HepG2 (cell line): ENCODE data around the gene RPRD1A. TPM values are rescaled to one million over a fixed set of nuclear protein-coding genes. Genes with fewer than 3 reads are reported as not detected.

Experiments used
- MED1 ChIP-seq: sonication (generic); formaldehyde crosslinking; IDR thresholded peaks from 2 replicates; pipeline ENCODE4 v1.4.0; 2020; ENCODE audit warnings: missing genetic modification reagents
- NFYB ChIP-seq: sonication (generic); formaldehyde crosslinking; IDR thresholded peaks from 2 replicates; pipeline ENCODE4 v1.4.0; 2020; ENCODE audit warnings: missing genetic modification reagents
- RFXAP ChIP-seq: sonication (generic); formaldehyde crosslinking; IDR thresholded peaks from 2 replicates; pipeline ENCODE4 v1.4.0; 2020; ENCODE audit warnings: missing genetic modification reagents, borderline replicate concordance
- SALL2 ChIP-seq: sonication (generic); formaldehyde crosslinking; IDR thresholded peaks from 2 replicates; pipeline ENCODE4 v1.8.1; 2023; ENCODE audit warnings: mild to moderate bottlenecking, missing genetic modification reagents, inconsistent platforms
- TBX3 ChIP-seq: fragments of 450-650 bp; IDR thresholded peaks from 2 replicates; pipeline ENCODE4 v1.6.1; 2017; ENCODE audit warnings: antibody characterized with exemption, mild to moderate bottlenecking, inconsistent platforms, borderline replicate concordance
- XBP1 ChIP-seq: sonication (generic); formaldehyde crosslinking; IDR thresholded peaks from 2 replicates; pipeline ENCODE4 v1.5.0; 2020; ENCODE audit warnings: missing genetic modification reagents
- XRCC5 ChIP-seq: fragments of 200-400 bp; formaldehyde crosslinking; optimal IDR thresholded peaks from 2 replicates; pipeline ENCODE3; 2017; ENCODE audit warnings: mild to moderate bottlenecking, low read length
- ZBTB34 ChIP-seq: sonication (generic); formaldehyde crosslinking; IDR thresholded peaks from 2 replicates; pipeline ENCODE4 v1.8.0; 2022; ENCODE audit warnings: mild to moderate bottlenecking, missing genetic modification reagents
- ZFP90 ChIP-seq: sonication (generic); formaldehyde crosslinking; IDR thresholded peaks from 2 replicates; pipeline ENCODE4 v1.8.0; 2022; ENCODE audit warnings: missing genetic modification reagents, mild to moderate bottlenecking, inconsistent platforms, borderline replicate concordance
- ZNF121 ChIP-seq: sonication (generic); formaldehyde crosslinking; IDR thresholded peaks from 2 replicates; pipeline ENCODE4 v1.5.0; 2020; ENCODE audit warnings: mild to moderate bottlenecking, missing genetic modification reagents
- ZNF143 ChIP-seq: sonication (generic); formaldehyde crosslinking; IDR thresholded peaks from 2 replicates; pipeline ENCODE4 v1.4.0; 2020; ENCODE audit warnings: missing genetic modification reagents
- ZNF292 ChIP-seq: sonication (generic); formaldehyde crosslinking; IDR thresholded peaks from 2 replicates; pipeline ENCODE4 v1.8.1; 2022; ENCODE audit warnings: mild to moderate bottlenecking, low read depth, missing genetic modification reagents, borderline replicate concordance
- ZNF572 ChIP-seq: sonication (generic); formaldehyde crosslinking; IDR thresholded peaks from 2 replicates; pipeline ENCODE4 v1.5.1; 2020; ENCODE audit warnings: mild to moderate bottlenecking, missing genetic modification reagents
- ZNF790 ChIP-seq: sonication (generic); formaldehyde crosslinking; IDR thresholded peaks from 2 replicates; pipeline ENCODE4 v1.8.0; 2022; ENCODE audit warnings: missing genetic modification reagents, mild to moderate bottlenecking, borderline replicate concordance
- polyA plus RNA-seq, 8 experiments: library from polyadenylated mRNA; depleted of rRNA in 3 of 8; stranded (reverse) in 7 of 8; unstranded in 1 of 8; fragments of >200 nt; fragmentation: Illumina TruSeq in 4 of 8; extraction: Trizol in 4 of 8; gene quantifications; 2 replicates each; pipeline versions ENCODE4 v1.2.1 to v1.2.3, GENCODE V29; 2011 to 2016; ENCODE audit warnings: low read depth in 4 of 8, missing spikeins in 1 of 8, mixed read lengths in 1 of 8; ENCODE audit not compliant: insufficient read depth in 1 of 8
- total RNA-seq, 5 experiments: library from RNA; depleted of rRNA; stranded (reverse); fragments of >200 nt; fragmentation: Illumina TruSeq; extraction: Trizol; gene quantifications; 2 replicates each; pipeline ENCODE4 v1.2.3, GENCODE V29; 2016; ENCODE audit warnings: low read depth in 1 of 5
- TF ChIP-seq, protein P1 (sequence below): IDR thresholded peaks from 2 replicates; pipeline ENCODE4 v1.6.1; 2012; ENCODE audit warnings: inconsistent platforms
- TF ChIP-seq, protein P2 (sequence below): sonication (generic); formaldehyde crosslinking; IDR thresholded peaks from 2 replicates; pipeline ENCODE4 v1.4.0; 2020; ENCODE audit warnings: missing genetic modification reagents
- TF ChIP-seq, protein P3 (sequence below): IDR thresholded peaks from 2 replicates; pipeline ENCODE4 v1.6.1; 2016
- TF ChIP-seq, protein P4 (sequence below): sonication (generic); formaldehyde crosslinking; IDR thresholded peaks from 2 replicates; pipeline ENCODE4 v1.4.0; 2020; ENCODE audit warnings: missing genetic modification reagents, borderline replicate concordance

Gene RPRD1A
- total and polyA plus RNA-seq, 2 of the 13 experiments (the other 11 are each of a cell fraction or from before 2014, with no cell fraction given) = 42.5 to 78.2 TPM

- TF ChIP-seq, protein P1, sequence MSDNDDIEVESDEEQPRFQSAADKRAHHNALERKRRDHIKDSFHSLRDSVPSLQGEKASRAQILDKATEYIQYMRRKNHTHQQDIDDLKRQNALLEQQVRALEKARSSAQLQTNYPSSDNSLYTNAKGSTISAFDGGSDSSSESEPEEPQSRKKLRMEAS = peak; percentile 65
- TF ChIP-seq ZNF143 (CRISPR knock-in tag) = peak; percentile 72
- peak; percentile 80 for TF ChIP-seq SALL2 (CRISPR knock-in tag)
- TF ChIP-seq ZBTB34 (CRISPR knock-in tag) = no peak
- no peak for TF ChIP-seq ZNF121 (CRISPR knock-in tag)
- TF ChIP-seq, protein P2, sequence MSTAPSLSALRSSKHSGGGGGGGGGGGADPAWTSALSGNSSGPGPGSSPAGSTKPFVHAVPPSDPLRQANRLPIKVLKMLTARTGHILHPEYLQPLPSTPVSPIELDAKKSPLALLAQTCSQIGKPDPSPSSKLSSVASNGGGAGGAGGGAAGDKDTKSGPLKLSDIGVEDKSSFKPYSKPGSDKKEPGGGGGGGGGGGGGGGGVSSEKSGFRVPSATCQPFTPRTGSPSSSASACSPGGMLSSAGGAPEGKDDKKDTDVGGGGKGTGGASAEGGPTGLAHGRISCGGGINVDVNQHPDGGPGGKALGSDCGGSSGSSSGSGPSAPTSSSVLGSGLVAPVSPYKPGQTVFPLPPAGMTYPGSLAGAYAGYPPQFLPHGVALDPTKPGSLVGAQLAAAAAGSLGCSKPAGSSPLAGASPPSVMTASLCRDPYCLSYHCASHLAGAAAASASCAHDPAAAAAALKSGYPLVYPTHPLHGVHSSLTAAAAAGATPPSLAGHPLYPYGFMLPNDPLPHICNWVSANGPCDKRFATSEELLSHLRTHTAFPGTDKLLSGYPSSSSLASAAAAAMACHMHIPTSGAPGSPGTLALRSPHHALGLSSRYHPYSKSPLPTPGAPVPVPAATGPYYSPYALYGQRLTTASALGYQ (CRISPR knock-in tag) = 0 out of 2 replicates have a peak, but pooled peaks have one; percentile 20
- TF ChIP-seq ZNF572 = peak; percentile 78; the same call in 1 of the 2 replicates
- TF ChIP-seq XBP1 (CRISPR knock-in tag) = no peak
- 0 out of 2 replicates have a peak, but pooled peaks have one; percentile 24 for TF ChIP-seq RFXAP
- TF ChIP-seq TBX3 = 0 out of 2 replicates have a peak, but pooled peaks have one; percentile 12
- peak; percentile 47; the same call in 1 of the 2 replicates for TF ChIP-seq MED1 (CRISPR knock-in tag)
- TF ChIP-seq ZFP90 (CRISPR knock-in tag) = 0 out of 2 replicates have a peak, but pooled peaks have one; percentile 63
- TF ChIP-seq ZNF790 (CRISPR knock-in tag) = peak; percentile 81; the same call in 1 of the 2 replicates
- TF ChIP-seq, protein P3, sequence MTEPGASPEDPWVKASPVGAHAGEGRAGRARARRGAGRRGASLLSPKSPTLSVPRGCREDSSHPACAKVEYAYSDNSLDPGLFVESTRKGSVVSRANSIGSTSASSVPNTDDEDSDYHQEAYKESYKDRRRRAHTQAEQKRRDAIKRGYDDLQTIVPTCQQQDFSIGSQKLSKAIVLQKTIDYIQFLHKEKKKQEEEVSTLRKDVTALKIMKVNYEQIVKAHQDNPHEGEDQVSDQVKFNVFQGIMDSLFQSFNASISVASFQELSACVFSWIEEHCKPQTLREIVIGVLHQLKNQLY (CRISPR knock-in tag) = peak; percentile 46
- peak; percentile 58 for TF ChIP-seq NFYB (CRISPR knock-in tag)
- peak; percentile 42 for TF ChIP-seq XRCC5
- peak; percentile 82; the same call in 1 of the 2 replicates for TF ChIP-seq ZNF292
- TF ChIP-seq, protein P4, sequence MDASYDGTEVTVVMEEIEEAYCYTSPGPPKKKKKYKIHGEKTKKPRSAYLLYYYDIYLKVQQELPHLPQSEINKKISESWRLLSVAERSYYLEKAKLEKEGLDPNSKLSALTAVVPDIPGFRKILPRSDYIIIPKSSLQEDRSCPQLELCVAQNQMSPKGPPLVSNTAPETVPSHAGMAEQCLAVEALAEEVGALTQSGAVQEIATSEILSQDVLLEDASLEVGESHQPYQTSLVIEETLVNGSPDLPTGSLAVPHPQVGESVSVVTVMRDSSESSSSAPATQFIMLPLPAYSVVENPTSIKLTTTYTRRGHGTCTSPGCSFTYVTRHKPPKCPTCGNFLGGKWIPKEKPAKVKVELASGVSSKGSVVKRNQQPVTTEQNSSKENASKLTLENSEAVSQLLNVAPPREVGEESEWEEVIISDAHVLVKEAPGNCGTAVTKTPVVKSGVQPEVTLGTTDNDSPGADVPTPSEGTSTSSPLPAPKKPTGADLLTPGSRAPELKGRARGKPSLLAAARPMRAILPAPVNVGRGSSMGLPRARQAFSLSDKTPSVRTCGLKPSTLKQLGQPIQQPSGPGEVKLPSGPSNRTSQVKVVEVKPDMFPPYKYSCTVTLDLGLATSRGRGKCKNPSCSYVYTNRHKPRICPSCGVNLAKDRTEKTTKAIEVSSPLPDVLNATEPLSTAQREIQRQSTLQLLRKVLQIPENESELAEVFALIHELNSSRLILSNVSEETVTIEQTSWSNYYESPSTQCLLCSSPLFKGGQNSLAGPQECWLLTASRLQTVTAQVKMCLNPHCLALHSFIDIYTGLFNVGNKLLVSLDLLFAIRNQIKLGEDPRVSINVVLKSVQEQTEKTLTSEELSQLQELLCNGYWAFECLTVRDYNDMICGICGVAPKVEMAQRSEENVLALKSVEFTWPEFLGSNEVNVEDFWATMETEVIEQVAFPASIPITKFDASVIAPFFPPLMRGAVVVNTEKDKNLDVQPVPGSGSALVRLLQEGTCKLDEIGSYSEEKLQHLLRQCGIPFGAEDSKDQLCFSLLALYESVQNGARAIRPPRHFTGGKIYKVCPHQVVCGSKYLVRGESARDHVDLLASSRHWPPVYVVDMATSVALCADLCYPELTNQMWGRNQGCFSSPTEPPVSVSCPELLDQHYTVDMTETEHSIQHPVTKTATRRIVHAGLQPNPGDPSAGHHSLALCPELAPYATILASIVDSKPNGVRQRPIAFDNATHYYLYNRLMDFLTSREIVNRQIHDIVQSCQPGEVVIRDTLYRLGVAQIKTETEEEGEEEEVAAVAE (CRISPR knock-in tag) = no peak
Measured at GRCh38 chr18:36067055-36067957, at the start of gene RPRD1A (continued).
